ENCODE measurements around the gene HOMER2.

GRCh38 chr15:82870727-82871320, 81.7 kb downstream of the HOMER2 start:
- TF ChIP-seq POLR2A (IDR thresholded peaks at IDR 0.05) (no peak), CTCF (IDR thresholded peaks at IDR 0.05) (no peak)
